IPS-NIHi7 (cell line): Measurements from ENCODE around the gene ANKRD34B.

ENCODE experiments used
- DNase-seq: peaks from one replicate; pipeline ENCODE4 v3.0.0; 2012; ENCODE audit warnings: mixed read lengths; ENCODE audit errors: extremely low spot score

The ANKRD34B gene

GRCh38 chr5:80569086-80569960, 757 bp downstream of the ANKRD34B start:
- peak; percentile 38 for DNase-seq

GRCh38 chr5:80568251-80568650, 1.8 kb downstream of the ANKRD34B start:
- DNase-seq = no peak

DNA sequence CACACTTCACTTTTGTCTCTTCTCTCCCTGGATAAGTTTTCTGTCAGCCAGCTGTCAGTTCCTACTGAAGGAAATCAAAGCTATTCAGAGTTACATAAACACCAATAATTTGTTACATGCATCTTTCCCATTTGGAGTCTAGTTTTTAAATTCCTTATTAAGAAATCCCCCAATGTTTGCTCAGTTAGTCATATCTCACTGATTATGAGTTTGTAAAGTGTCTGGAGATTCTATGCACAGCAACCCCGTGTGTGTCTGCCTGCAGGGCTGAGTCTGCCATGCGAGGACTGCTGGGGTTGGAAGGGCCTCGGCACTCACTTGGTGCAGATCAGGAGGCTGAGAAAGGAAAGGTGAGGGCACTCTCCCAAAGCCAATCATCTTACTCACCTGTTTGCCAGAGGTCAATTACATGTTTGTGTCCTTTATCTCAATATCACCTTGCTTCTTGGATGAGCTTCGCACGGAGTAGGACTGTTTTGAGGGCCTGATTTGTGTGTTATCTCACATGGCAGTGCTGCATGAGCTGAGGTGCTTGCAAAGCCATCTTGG, 3.3 kb downstream of the ANKRD34B start:
- no peak for DNase-seq

DNA sequence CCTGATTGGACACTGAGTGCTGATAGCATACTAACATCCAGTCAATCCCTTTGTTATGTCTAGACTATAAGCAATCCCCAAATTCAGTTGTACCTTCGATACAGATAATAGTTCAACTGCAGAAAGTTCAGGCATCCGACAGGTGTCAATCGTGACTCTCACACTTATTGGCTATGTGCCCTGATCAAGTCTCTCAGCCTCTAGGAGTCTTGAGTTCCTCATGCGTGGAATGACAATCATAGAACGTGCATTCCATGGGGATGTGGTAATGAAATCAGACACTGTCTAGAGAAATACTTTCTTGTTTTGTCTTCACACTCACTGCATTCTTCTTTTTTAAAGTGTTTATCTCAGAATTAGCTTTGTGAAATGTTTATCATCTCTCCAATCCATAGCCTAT, 4.8 kb downstream of the ANKRD34B start:
- no peak for DNase-seq

DNA sequence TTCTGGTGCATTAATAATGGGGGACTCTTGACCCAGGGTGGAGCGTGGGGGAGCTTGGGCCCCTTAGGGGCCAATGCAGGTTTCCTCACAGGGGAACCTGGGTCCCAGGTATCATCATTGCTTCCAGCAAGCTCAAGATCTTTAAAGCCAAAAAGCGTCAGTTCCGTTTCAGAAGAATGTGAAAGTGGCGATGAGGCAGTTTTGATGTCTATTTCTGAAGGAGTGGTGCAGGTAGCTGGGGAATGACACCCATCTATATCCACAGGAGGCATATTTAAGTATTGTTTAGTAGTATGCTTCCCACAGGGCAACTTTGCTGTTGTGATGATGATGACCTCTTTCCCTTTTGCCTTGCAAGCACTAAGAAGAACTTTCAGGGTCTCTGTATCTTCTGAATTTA, 10.8 kb downstream of the ANKRD34B start:
- no peak for DNase-seq

GRCh38 chr5:80555099-80555498, 15.0 kb downstream of the ANKRD34B start:
- DNase-seq = no peak

- DNase-seq = peak; percentile 60
Measured at GRCh38 chr5:80554646-80555045, 15.4 kb downstream of the ANKRD34B start.

DNA sequence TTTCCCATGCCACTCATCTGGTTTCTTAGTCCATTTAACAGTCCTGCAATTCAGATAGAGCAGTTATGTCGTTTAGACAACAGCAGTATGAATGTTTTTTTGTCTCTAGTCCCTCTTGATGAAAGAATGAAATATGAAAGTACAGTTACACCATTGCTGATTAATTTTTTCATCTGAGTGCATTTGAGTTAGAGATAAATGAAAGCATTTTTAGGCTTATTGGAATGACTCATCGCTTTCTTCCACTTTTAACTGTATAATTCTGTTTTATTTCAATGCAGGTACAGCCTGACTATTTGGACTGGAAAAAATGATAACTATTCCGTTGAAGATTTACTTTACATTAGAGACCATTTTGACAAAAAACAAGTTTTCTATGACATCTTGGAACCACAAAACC, 28.7 kb downstream of the ANKRD34B start:
- no peak for DNase-seq

GRCh38 chr5:80540691-80541090, 29.4 kb downstream of the ANKRD34B start:
- DNase-seq = no peak

- DNase-seq = no peak
Measured at GRCh38 chr5:80516826-80517225, 53.3 kb downstream of the ANKRD34B start.

DNA sequence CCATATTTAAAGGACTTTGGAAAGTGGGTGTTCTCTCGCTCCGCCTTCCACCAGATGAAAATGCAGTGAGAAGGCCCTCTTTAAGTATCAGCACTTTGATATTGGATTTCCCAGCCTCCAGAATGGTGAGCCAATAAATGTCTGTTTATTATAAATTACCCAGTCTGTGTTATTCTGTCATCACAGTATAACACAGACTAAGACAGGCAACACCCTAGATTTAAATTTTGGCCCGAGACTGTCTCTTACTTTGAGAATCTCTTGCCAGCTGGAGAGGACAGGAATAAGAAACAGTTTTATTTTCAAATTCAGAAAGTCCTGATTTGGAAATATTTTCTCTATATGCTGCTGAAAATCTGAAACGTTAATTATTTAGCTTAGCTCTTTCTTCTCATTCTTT, 60.7 kb downstream of the ANKRD34B start:
- no peak for DNase-seq

DNA sequence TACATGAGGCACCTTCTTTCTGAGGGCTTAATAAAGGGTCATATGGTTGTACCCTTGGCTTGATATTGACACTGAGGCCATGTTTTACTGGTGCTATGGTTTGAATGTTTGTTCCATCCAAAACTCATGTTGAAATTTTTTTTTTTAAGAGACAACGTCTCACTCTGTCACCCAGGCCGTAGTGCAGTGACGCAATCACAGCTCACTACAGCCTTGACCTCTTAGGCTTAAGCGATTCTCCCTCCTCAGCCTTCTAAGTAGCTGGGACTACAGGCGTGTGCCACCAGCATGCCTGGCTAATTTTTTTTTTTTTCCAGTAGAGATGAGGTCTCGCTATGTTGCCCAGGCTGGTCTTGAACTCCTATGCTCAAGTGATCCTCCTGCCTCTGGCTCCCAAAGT, 61.2 kb downstream of the ANKRD34B start:
- no peak for DNase-seq

- no peak for DNase-seq
Measured at GRCh38 chr5:80507663-80508062, 62.4 kb downstream of the ANKRD34B start.
